Measurements from ENCODE around the gene TP53BP1. TPM values are rescaled to one million over a fixed set of nuclear protein-coding genes. Genes with fewer than 3 reads are reported as not detected.

TP53BP1 gene
- total RNA-seq, 4 donors from 2014 or later, result 13.0 to 17.9 (median 16.9) TPM

DNA sequence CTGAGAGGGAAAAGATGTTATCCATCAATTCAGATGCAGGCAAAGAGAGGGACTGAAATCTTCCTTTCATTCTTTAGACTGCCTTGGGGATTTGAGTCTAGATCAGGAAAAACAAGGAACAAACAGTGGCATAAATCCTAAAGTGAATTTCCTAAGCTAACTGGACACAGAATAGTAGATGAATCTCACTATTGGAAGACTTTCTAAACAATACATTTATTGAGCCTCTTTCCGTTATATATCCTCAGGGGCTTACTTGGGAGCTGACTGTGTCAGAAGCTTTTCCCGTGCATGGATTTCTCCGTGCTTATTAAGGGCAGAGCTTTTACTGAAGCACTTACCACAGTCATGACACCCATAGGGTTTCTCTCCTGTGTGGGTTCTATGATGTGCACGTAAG lies 132.1 kb downstream of the TP53BP1 start:
- TF ChIP-seq, protein P1, sequence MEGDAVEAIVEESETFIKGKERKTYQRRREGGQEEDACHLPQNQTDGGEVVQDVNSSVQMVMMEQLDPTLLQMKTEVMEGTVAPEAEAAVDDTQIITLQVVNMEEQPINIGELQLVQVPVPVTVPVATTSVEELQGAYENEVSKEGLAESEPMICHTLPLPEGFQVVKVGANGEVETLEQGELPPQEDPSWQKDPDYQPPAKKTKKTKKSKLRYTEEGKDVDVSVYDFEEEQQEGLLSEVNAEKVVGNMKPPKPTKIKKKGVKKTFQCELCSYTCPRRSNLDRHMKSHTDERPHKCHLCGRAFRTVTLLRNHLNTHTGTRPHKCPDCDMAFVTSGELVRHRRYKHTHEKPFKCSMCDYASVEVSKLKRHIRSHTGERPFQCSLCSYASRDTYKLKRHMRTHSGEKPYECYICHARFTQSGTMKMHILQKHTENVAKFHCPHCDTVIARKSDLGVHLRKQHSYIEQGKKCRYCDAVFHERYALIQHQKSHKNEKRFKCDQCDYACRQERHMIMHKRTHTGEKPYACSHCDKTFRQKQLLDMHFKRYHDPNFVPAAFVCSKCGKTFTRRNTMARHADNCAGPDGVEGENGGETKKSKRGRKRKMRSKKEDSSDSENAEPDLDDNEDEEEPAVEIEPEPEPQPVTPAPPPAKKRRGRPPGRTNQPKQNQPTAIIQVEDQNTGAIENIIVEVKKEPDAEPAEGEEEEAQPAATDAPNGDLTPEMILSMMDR (IDR thresholded peaks at IDR 0.05), result no peak
- no peak for TF ChIP-seq POLR2A (IDR thresholded peaks at IDR 0.05)
- intact Hi-C loops (cut with DNase I; ENCODE audit: low total_unique reads), result no loop called here
- DNase-seq (ENCODE audit: low spot score in 2 of 2), result no peak
- no peak overlapping the region for H3K4me3 ChIP-seq (ENCODE audit: low read depth, poor library complexity, severe bottlenecking)
- 89 to 97% methylated on average over 4 of the region's 4 CpGs for WGBS, 2 donors

Other genes starting within 250 kb of the TP53BP1 start
- 100 to 1,000 TPM in 2 of 4 donors, 10 to 100 TPM in 2; 72.5 to 121 (median 105) TPM for gene TGM5, start 226.2 kb downstream of the TP53BP1 start, total RNA-seq
- gene TGM7, start 190.9 kb downstream of the TP53BP1 start, total RNA-seq, result not detected
- 1 to 10 TPM; 4.9 to 8.9 (median 5.9) TPM for gene LCMT2, start 162.6 kb downstream of the TP53BP1 start, total RNA-seq
- 10 to 100 TPM in 3 of 4 donors, 1 to 10 TPM in 1; 9.6 to 20.6 (median 12.9) TPM for gene ZSCAN29, start 122.1 kb downstream of the TP53BP1 start, total RNA-seq
- 10 to 100 TPM; 12.3 to 19.4 (median 15.3) TPM for gene TUBGCP4, start 122.1 kb downstream of the TP53BP1 start, total RNA-seq
- 1 to 10 TPM; 2.3 to 6.7 (median 3.8) TPM for gene MAP1A, start 24.5 kb upstream of the TP53BP1 start, total RNA-seq
- gene PPIP5K1, start 97.1 kb upstream of the TP53BP1 start, total RNA-seq, result 100 to 1,000 TPM in 1 of 4 donors, 10 to 100 TPM in 3; 15.8 to 115 (median 20.3) TPM
- gene CKMT1B, start 100.9 kb upstream of the TP53BP1 start, total RNA-seq, result 10 to 100 TPM; 21.0 to 42.7 (median 30.7) TPM
- under 1 TPM in 3 of 4 donors, not detected in 1; 0.23 to 0.69 (median 0.38) TPM for gene STRC, start 125.6 kb upstream of the TP53BP1 start, total RNA-seq
- gene CATSPER2, start 155.7 kb upstream of the TP53BP1 start, total RNA-seq, result 1 to 10 TPM in 3 of 4 donors, under 1 TPM in 1; 0.71 to 3.5 (median 1.6) TPM
- 10 to 100 TPM; 22.2 to 36.8 (median 34.7) TPM for gene CKMT1A, start 200.7 kb upstream of the TP53BP1 start, total RNA-seq